ENCODE data around the gene TRAPPC11. TPM values are rescaled to one million over a fixed set of nuclear protein-coding genes. Genes with fewer than 3 reads are reported as not detected.

Gene TRAPPC11
- polyA plus RNA-seq, 1 donor from 2014 or later: 78.1 TPM

DNA sequence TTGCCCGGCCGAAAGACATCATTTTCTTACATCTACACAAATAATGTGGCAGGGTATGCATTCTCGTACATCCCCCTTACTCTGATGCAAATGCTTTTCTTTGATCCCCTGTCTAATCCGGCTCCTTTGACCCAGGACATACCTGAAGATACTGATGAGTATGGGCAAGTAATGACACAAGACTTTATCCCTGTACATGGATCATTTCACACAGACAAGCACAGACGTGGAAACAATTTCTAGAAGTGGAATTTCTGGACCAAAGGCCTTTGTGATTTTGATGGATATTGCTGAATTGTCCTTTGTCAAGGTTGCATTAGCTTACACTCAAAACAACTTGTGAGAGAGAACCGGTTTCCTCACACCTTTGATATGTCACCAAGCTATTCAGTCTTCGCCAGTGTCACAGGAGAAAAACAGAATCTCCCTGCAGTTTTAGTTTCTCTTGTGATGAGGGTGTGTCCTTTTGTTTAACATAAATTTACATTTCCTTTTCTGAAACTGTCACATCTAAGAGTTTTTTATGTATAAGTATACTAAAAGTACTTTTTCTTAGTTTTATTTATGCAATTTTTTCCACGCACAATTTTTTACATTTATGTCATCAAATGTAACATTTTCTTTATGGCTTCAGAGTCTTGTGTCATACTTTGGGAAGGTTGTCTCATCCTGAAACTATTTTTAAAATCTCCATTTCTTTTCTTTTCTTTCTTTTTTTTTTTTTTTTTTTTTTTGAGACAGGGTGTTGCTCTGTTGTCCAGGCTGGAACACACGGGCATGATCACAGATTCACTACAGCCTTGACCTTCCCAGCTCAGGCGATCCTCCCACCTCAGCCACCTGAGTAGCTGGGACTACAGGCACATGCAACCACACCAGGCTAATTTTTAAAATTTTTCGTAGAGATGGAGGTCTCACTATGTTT lies 25.4 kb upstream of the TRAPPC11 start:
- TF ChIP-seq TAF1 (IDR thresholded peaks at IDR 0.05; ENCODE audit: low read depth) (no peak), RAD21 (conservative IDR thresholded peaks at IDR 0.05) (no peak), REST (IDR thresholded peaks at IDR 0.05; ENCODE audit: borderline replicate concordance) (no peak), SMC3 (conservative IDR thresholded peaks at IDR 0.05; ENCODE audit: poor library complexity) (no peak), EZH2 (IDR thresholded peaks at IDR 0.05; ENCODE audit: borderline replicate concordance, insufficient read depth, low read length, poor library complexity, severe bottlenecking) (no peak), EP300 (conservative IDR thresholded peaks at IDR 0.05; ENCODE audit: poor library complexity, severe bottlenecking) (no peak), MXI1 (conservative IDR thresholded peaks at IDR 0.05; ENCODE audit: poor library complexity, severe bottlenecking) (no peak), POLR2AphosphoS5 (IDR thresholded peaks at IDR 0.05) (no peak)
- TF ChIP-seq, protein P1, sequence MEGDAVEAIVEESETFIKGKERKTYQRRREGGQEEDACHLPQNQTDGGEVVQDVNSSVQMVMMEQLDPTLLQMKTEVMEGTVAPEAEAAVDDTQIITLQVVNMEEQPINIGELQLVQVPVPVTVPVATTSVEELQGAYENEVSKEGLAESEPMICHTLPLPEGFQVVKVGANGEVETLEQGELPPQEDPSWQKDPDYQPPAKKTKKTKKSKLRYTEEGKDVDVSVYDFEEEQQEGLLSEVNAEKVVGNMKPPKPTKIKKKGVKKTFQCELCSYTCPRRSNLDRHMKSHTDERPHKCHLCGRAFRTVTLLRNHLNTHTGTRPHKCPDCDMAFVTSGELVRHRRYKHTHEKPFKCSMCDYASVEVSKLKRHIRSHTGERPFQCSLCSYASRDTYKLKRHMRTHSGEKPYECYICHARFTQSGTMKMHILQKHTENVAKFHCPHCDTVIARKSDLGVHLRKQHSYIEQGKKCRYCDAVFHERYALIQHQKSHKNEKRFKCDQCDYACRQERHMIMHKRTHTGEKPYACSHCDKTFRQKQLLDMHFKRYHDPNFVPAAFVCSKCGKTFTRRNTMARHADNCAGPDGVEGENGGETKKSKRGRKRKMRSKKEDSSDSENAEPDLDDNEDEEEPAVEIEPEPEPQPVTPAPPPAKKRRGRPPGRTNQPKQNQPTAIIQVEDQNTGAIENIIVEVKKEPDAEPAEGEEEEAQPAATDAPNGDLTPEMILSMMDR (IDR thresholded peaks at IDR 0.05; ENCODE audit: poor library complexity, severe bottlenecking): no peak
- Histone ChIP-seq H2AFZ (ENCODE audit: low read depth, low read length) (no peak overlapping the region), H3K4me3 (ENCODE audit: low read length) (no peak overlapping the region), H3K9ac (ENCODE audit: low read length) (no peak overlapping the region), H3K4me2 (ENCODE audit: low read length) (no peak overlapping the region), H3K79me2 (replicated peaks; ENCODE audit: insufficient read depth, low read length) (no peaks in the 10 kb centered on the region), H4K20me1 (ENCODE audit: insufficient read depth) (no peaks in the 10 kb centered on the region), H3K9me2 (ENCODE audit: insufficient read depth, low read length) (no peaks in the 10 kb centered on the region), H3K27me3 (ENCODE audit: insufficient read depth, low read depth, low read length) (no peaks in the 10 kb centered on the region), H3K9me3 (ENCODE audit: low read length) (no peaks in the 10 kb centered on the region), H3F3A (ENCODE audit: insufficient read depth, low read length, poor library complexity, severe bottlenecking) (no peaks in the 10 kb centered on the region), H3K27ac (ENCODE audit: low read length) (no peak overlapping the region), H3K36me3 (ENCODE audit: insufficient read depth, low read length) (no peaks in the 10 kb centered on the region)

DNA sequence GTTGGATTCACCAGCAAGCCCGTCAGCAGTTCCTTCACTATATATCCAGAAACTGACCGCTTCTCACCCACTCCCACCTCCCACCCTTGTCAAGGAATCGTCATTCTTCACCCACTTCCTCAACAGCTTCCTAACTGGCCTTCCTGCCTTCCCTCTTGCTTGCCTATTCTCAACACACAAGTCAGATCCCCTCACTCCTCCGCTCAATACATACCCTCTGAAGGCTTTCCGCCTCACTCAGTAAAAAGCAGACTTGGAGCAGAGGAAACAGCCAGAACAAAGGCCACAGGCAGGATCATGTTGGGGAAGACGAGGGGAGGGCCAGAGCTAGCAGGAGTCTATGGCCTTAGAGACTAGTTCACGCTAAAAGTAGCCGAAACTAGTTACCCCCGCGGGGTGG lies 23.8 kb upstream of the TRAPPC11 start:
- Histone ChIP-seq H3K27ac (ENCODE audit: low read length) (no peak overlapping the region), H4K20me1 (ENCODE audit: insufficient read depth) (no peaks in the 10 kb centered on the region)
- TF ChIP-seq RAD21 (conservative IDR thresholded peaks at IDR 0.05): no peak
- no peak for TF ChIP-seq REST (IDR thresholded peaks at IDR 0.05; ENCODE audit: borderline replicate concordance)
- TF ChIP-seq SMC3 (conservative IDR thresholded peaks at IDR 0.05; ENCODE audit: poor library complexity): no peak
- TF ChIP-seq EP300 (conservative IDR thresholded peaks at IDR 0.05; ENCODE audit: poor library complexity, severe bottlenecking): no peak
- TF ChIP-seq MXI1 (conservative IDR thresholded peaks at IDR 0.05; ENCODE audit: poor library complexity, severe bottlenecking): no peak
- TF ChIP-seq TAF1 (IDR thresholded peaks at IDR 0.05; ENCODE audit: low read depth): no peak
- TF ChIP-seq, protein P1 (IDR thresholded peaks at IDR 0.05; ENCODE audit: poor library complexity, severe bottlenecking): no peak
- no peak for TF ChIP-seq POLR2AphosphoS5 (IDR thresholded peaks at IDR 0.05)
- no peak for TF ChIP-seq EZH2 (IDR thresholded peaks at IDR 0.05; ENCODE audit: borderline replicate concordance, insufficient read depth, low read length, poor library complexity, severe bottlenecking)

More for the DNA sequence above, 23.8 kb upstream of the TRAPPC11 start:
- Histone ChIP-seq H3K4me2 (ENCODE audit: low read length) (no peak overlapping the region), H3K27me3 (ENCODE audit: insufficient read depth, low read depth, low read length) (no peaks in the 10 kb centered on the region), H3K79me2 (replicated peaks; ENCODE audit: insufficient read depth, low read length) (no peaks in the 10 kb centered on the region), H3K9me2 (ENCODE audit: insufficient read depth, low read length) (no peaks in the 10 kb centered on the region), H3F3A (ENCODE audit: insufficient read depth, low read length, poor library complexity, severe bottlenecking) (no peaks in the 10 kb centered on the region), H3K36me3 (ENCODE audit: insufficient read depth, low read length) (no peaks in the 10 kb centered on the region), H3K4me3 (ENCODE audit: low read length) (no peak overlapping the region), H3K9ac (ENCODE audit: low read length) (no peak overlapping the region), H2AFZ (ENCODE audit: low read depth, low read length) (no peak overlapping the region), H3K9me3 (ENCODE audit: low read length) (no peaks in the 10 kb centered on the region)
